ENCODE results near the gene LGR5. TPM values are rescaled to one million over a fixed set of nuclear protein-coding genes. Genes with fewer than 3 reads are reported as not detected.

Gene LGR5
- total RNA-seq: not detected

GRCh38 chr12:71439613-71440344, at the start of gene LGR5:
LGR5 (plus strand) TSS chr12:71439798; CDS start chr12:71440081, 283 bp downstream.
- H3K4me1 ChIP-seq (ENCODE audit: insufficient read depth, low read length): peaks cover 19% of the 10 kb centered on the region
- no peaks in the 10 kb centered on the region for H3K9me3 ChIP-seq (ENCODE audit: low read depth, low read length)
- peaks cover 57% of the 10 kb centered on the region for H3K27me3 ChIP-seq (ENCODE audit: insufficient read depth, low read length)
- no peak within 1 kb of the TSS for H3K4me3 ChIP-seq (ENCODE audit: low read length)

- H3K4me1 ChIP-seq (ENCODE audit: insufficient read depth, low read length): no peaks in the 10 kb centered on the region
- H3K4me3 ChIP-seq (ENCODE audit: low read length): no peak overlapping the region
- H3K27me3 ChIP-seq (ENCODE audit: insufficient read depth, low read length): no peaks in the 10 kb centered on the region
- no peaks in the 10 kb centered on the region for H3K9me3 ChIP-seq (ENCODE audit: low read depth, low read length)
Measured at GRCh38 chr12:71392521-71393145, 47.0 kb upstream of the LGR5 start.

GRCh38 chr12:71393625-71394024, 46.0 kb upstream of the LGR5 start:
- H3K9me3 ChIP-seq (ENCODE audit: low read depth, low read length): no peaks in the 10 kb centered on the region
- no peaks in the 10 kb centered on the region for H3K27me3 ChIP-seq (ENCODE audit: insufficient read depth, low read length)
- no peak overlapping the region for H3K4me3 ChIP-seq (ENCODE audit: low read length)
- no peaks in the 10 kb centered on the region for H3K4me1 ChIP-seq (ENCODE audit: insufficient read depth, low read length)

- no peaks in the 10 kb centered on the region for H3K27me3 ChIP-seq (ENCODE audit: insufficient read depth, low read length)
- no peak overlapping the region for H3K4me3 ChIP-seq (ENCODE audit: low read length)
- no peaks in the 10 kb centered on the region for H3K9me3 ChIP-seq (ENCODE audit: low read depth, low read length)
- H3K4me1 ChIP-seq (ENCODE audit: insufficient read depth, low read length): no peaks in the 10 kb centered on the region
Measured at GRCh38 chr12:71397433-71397954, 42.1 kb upstream of the LGR5 start.

- Histone ChIP-seq H3K27me3 (ENCODE audit: insufficient read depth, low read length) (peaks cover 5% of the 10 kb centered on the region), H3K4me1 (ENCODE audit: insufficient read depth, low read length) (no peaks in the 10 kb centered on the region), H3K9me3 (ENCODE audit: low read depth, low read length) (no peaks in the 10 kb centered on the region), H3K4me3 (ENCODE audit: low read length) (no peak overlapping the region)
Measured at GRCh38 chr12:71399197-71399596, 40.4 kb upstream of the LGR5 start.

GRCh38 chr12:71400481-71400880, 39.1 kb upstream of the LGR5 start:
- H3K4me3 ChIP-seq (ENCODE audit: low read length): no peak overlapping the region
- peaks cover 5% of the 10 kb centered on the region for H3K27me3 ChIP-seq (ENCODE audit: insufficient read depth, low read length)
- H3K9me3 ChIP-seq (ENCODE audit: low read depth, low read length): no peaks in the 10 kb centered on the region
- H3K4me1 ChIP-seq (ENCODE audit: insufficient read depth, low read length): no peaks in the 10 kb centered on the region

GRCh38 chr12:71405884-71406283, 33.7 kb upstream of the LGR5 start:
- Histone ChIP-seq H3K9me3 (ENCODE audit: low read depth, low read length) (peaks cover 11% of the 10 kb centered on the region), H3K27me3 (ENCODE audit: insufficient read depth, low read length) (peaks cover 8% of the 10 kb centered on the region), H3K4me3 (ENCODE audit: low read length) (no peak overlapping the region), H3K4me1 (ENCODE audit: insufficient read depth, low read length) (no peaks in the 10 kb centered on the region)

GRCh38 chr12:71407732-71408131, 31.9 kb upstream of the LGR5 start:
- peaks cover 6% of the 10 kb centered on the region for H3K27me3 ChIP-seq (ENCODE audit: insufficient read depth, low read length)
- peaks cover 19% of the 10 kb centered on the region for H3K9me3 ChIP-seq (ENCODE audit: low read depth, low read length)
- no peaks in the 10 kb centered on the region for H3K4me1 ChIP-seq (ENCODE audit: insufficient read depth, low read length)
- no peak overlapping the region for H3K4me3 ChIP-seq (ENCODE audit: low read length)

- Histone ChIP-seq H3K27me3 (ENCODE audit: insufficient read depth, low read length) (peaks cover 1% of the 10 kb centered on the region), H3K4me3 (ENCODE audit: low read length) (no peak overlapping the region), H3K9me3 (ENCODE audit: low read depth, low read length) (peaks cover 19% of the 10 kb centered on the region), H3K4me1 (ENCODE audit: insufficient read depth, low read length) (no peaks in the 10 kb centered on the region)
Measured at GRCh38 chr12:71410844-71411243, 28.8 kb upstream of the LGR5 start.

- peaks cover 19% of the 10 kb centered on the region for H3K9me3 ChIP-seq (ENCODE audit: low read depth, low read length)
Measured at GRCh38 chr12:71411635-71412034, 28.0 kb upstream of the LGR5 start.

GRCh38 chr12:71415336-71416231, 24.0 kb upstream of the LGR5 start:
- H3K27me3 ChIP-seq (ENCODE audit: insufficient read depth, low read length): no peaks in the 10 kb centered on the region
- H3K4me1 ChIP-seq (ENCODE audit: insufficient read depth, low read length): no peaks in the 10 kb centered on the region
- H3K9me3 ChIP-seq (ENCODE audit: low read depth, low read length): peaks cover 11% of the 10 kb centered on the region
- no peak overlapping the region for H3K4me3 ChIP-seq (ENCODE audit: low read length)

More at GRCh38 chr12:71411635-71412034, 28.0 kb upstream of the LGR5 start:
- Histone ChIP-seq H3K27me3 (ENCODE audit: insufficient read depth, low read length) (no peaks in the 10 kb centered on the region), H3K4me1 (ENCODE audit: insufficient read depth, low read length) (no peaks in the 10 kb centered on the region), H3K4me3 (ENCODE audit: low read length) (no peak overlapping the region)

- Histone ChIP-seq H3K4me3 (ENCODE audit: low read length) (no peak overlapping the region), H3K27me3 (ENCODE audit: insufficient read depth, low read length) (no peaks in the 10 kb centered on the region), H3K9me3 (ENCODE audit: low read depth, low read length) (no peaks in the 10 kb centered on the region), H3K4me1 (ENCODE audit: insufficient read depth, low read length) (no peaks in the 10 kb centered on the region)
Measured at GRCh38 chr12:71417181-71417580, 22.4 kb upstream of the LGR5 start.

- Histone ChIP-seq H3K9me3 (ENCODE audit: low read depth, low read length) (no peaks in the 10 kb centered on the region), H3K4me3 (ENCODE audit: low read length) (no peak overlapping the region), H3K4me1 (ENCODE audit: insufficient read depth, low read length) (no peaks in the 10 kb centered on the region), H3K27me3 (ENCODE audit: insufficient read depth, low read length) (no peaks in the 10 kb centered on the region)
Measured at GRCh38 chr12:71420775-71421406, 18.7 kb upstream of the LGR5 start.

GRCh38 chr12:71425568-71426299, 13.9 kb upstream of the LGR5 start:
- H3K4me3 ChIP-seq (ENCODE audit: low read length): no peak overlapping the region

More at GRCh38 chr12:71425568-71426299, 13.9 kb upstream of the LGR5 start:
- Histone ChIP-seq H3K4me1 (ENCODE audit: insufficient read depth, low read length) (no peaks in the 10 kb centered on the region), H3K27me3 (ENCODE audit: insufficient read depth, low read length) (no peaks in the 10 kb centered on the region), H3K9me3 (ENCODE audit: low read depth, low read length) (no peaks in the 10 kb centered on the region)

Measured in mononuclear cell (primary cell).